Measurements from ENCODE around the gene MIER2.
A peak's percentile ranks its signal among the peaks of the same experiment; 100 is the strongest.

MIER2 gene

GRCh38 chr19:377801-378581 lies 33.4 kb upstream of the MIER2 start:
- no peak for DNase-seq (ENCODE audit: low read depth)

DNA sequence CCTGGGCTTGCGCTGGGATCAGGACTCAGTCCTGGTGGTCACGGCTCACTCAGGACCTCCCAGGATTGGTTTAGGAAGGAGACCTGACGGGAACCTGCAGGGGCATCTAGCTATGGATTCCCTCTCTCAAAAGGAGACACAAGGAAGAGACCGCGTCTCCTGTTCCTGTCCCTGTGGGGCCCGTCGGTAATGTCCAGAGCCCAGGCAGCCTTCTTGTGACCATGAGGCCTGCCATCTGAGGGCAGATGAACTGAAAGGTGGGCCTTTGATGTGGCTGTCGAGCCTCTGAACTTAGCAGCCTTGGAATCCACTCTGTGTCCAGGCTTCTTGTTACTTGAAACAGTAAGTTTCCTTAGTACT lies 31.5 kb upstream of the MIER2 start:
- no peak for DNase-seq (ENCODE audit: low read depth)

DNA sequence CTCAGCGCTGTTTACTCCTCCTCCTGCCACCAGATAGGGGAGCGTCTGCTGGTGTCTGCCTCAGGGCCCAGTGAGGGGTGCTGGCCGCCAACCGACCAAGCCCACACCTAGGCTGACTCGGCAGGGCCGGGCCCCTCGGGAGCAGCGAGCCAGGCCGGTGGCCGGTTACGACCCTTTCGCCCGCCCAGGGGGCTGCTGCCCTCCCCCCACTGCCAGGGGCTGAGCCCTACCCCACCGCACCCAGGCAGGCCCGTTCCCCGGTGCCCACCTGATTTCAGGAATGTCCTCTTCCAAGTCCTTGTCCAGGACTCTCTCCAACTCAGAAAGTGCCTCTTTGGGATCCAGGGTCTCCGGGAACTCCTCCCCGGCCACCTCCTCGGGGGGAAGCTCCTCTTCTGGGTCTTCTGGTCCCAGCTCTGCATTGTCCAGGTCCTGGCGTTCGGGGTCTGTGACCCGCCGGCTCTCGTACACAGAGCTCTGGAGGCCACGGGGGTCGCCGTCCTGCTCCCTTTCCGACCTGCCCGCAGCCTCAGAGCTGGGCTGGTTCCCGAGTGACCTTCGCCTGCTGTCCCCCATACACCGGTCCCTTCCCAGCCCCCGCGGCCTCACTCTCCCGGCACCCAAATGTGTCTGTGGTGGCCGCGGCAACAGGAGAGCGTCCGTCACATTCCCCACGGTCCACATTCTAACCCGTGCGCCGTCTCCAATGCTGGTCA lies 31.0 kb upstream of the MIER2 start:
- no peak for DNase-seq (ENCODE audit: low read depth)

DNA sequence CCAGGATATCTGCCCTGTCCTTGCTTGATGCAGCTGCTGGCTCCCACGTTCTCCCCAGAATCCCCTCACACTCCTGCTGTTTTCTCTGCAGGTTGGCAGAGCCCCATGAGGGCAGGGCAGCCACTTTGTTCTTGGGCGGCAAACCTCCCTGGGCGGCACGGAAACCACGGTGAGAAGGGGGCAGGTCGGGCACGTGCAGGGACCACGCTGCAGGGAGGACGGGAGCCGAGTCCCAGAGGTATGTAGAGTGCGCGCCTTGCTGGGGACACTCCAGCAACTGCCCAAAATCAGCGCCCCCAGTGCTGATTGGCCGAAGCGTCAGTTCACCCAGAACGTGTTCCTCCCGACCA lies 30.3 kb upstream of the MIER2 start:
- no peak for DNase-seq (ENCODE audit: low read depth)

DNA sequence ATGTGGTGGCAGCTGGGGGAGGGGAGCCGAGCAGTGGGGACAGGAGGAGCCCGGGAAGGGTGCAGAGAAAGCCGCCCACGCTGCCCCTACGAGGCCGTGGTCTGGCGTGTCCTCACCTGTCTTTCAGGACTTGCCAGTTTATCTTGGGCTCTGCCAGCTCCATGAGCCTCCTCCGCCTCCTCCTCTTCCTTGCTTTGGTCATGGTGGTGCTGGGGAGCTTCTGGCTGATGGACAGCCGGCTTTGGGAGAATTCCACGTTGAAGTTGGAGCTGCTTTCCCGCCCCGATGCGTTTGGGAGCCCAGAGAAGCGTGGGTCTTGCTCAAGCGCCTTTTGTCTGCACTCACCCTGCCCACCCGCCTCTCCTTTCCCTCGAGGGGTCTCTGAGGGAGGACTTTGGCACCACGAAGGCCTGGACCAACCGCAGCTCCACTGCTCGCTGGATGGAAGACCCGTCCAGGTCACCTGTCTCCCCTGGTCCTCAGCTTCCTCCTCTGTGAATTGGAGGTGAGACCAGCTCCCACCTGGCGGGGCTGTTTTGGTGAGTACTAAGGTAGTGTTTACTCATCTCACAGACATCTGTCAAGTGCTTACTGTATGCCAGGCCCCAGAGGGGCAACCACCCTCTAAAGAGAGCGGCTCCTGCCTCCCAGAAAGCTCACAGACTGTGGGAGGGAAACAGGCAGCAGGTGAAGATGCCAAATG lies 29.7 kb upstream of the MIER2 start:
- DNase-seq (ENCODE audit: low read depth) = no peak

GRCh38 chr19:373391-374182 lies 29.0 kb upstream of the MIER2 start:
- no peak for DNase-seq (ENCODE audit: low read depth)

DNA sequence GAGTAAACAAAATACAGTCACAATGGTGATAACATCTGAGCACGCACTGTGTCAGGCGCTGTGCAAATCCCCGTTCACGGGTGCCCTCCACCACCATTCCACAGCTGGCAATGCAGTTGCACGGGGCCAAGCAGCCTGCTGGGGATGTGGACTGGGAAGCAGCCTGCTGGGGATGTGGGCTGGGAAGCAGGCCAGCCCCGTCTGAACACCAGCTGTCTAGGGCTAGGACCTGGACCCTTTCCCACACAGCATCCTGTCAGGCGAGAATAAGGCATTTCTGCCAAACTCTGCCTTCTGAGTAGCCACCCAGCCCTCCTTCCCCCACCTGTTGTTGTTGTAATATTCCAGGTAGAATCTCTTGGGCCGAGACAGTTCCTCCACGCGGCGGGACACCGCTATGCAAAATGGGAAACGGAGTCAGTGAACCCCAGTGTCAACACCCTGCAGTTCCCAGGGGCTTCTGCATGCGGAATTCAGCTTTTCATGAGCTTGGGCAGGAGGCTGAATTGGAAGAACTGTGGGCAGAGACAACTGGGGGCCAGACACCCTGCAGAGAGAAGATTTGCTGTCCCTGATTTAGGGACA lies 27.8 kb upstream of the MIER2 start:
- DNase-seq (ENCODE audit: low read depth) = peak; percentile 81

DNA sequence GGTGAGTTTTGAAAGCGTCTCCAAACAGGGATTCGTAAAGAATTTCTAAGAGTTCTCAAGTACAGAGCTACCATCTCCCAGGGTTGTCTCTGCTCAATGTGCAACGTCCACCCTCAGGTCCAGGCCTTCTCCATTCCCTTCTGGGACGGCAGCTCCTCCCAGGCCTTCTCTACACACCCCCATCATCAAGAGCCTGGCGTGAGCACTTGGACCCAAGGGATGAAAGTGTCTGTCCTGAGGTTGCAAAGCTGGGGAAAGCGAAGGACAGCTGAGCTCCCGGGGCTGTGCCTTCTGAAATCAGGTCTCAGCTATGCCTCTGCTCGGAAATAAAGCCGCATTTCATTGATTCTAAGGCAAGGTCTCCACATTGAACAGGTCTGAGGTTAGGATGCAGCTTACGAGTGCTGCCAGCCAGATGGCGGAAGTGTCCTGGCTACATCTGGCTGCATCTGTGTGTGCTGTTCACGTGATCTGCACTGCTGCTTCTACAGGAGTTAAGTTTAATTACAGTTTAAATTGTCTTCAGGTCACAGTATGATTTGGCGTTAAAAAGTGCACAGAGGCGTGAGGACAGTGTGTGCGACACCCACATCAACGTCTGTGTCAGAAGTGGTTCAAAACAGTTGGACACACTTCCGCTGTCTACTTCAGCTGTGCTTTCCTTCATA lies 27.0 kb upstream of the MIER2 start:
- no peak for DNase-seq (ENCODE audit: low read depth)

DNA sequence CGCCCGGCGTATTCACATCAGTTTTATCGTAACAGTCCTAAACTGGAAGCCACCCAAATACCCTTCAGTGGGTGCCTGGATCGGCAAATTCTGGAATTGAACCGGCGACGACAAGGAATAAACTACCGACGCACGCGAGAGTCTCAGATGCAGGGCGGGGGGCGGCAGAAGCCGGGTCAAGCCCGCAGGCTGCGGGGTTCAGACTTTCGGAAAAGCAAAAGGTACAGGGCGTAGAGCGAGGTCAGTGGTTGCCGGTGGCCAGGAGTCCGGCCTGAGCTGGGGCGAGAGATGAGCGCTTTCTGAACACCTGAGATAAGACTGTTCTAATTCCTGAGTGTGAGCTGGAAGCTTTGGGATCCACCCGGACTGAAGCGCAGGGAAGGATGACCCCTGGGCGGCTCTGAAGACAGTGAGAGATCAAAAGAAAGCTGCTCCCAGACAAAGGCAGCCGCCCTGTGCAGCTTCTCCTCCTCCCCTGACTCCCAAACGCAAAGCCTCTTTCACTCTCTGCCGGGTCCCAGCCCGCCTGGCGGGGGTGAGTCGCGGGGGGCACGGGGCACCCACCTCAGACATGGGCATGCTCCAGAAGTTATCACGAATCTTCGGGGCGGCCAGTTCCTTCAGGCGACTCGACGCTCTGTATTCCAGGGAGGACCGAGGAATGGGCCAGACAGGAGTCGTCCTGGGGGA lies 26.2 kb upstream of the MIER2 start:
- no peak for DNase-seq (ENCODE audit: low read depth)

DNA sequence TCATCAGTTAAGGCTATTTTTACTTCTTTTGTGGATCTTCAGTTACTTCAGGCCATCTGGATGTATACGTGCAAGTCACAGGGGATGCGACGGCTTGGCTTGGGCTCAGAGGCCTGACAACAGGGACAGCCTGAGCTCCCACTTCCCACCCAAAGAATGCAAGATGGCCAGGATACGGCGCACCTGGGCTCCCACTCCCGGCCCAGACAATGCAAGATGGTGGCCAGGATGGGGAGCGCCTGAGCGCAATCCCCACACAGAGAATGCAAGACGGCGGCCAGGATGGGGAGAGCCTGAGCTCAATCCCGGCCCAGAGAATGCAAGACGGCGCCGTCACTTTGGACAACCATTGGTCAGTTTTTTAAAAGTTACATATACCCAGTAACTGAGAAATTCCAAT lies 25.3 kb upstream of the MIER2 start:
- no peak for DNase-seq (ENCODE audit: low read depth)

DNA sequence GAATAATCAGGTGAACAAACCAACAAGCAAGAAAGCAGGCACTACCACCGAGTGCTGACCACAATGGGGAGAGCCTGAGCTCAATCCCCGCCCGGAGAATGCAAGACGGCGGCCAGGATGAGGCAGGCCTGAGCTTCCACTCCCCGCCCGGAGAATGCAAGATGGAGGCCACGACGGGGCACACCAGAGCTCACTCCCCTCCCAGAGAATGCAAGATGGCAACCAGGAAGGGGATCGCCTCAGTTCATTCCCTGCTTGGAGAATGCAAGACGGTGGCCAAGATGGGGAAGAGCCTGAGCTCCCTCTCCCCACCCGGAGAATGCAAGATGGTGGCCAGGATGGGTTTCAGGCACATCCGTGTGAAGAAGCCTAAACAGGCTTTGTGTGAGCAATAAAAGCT lies 24.7 kb upstream of the MIER2 start:
- no peak for DNase-seq (ENCODE audit: low read depth)

- no peak for DNase-seq (ENCODE audit: low read depth)
Measured at GRCh38 chr19:368630-369024, 24.0 kb upstream of the MIER2 start.

DNA sequence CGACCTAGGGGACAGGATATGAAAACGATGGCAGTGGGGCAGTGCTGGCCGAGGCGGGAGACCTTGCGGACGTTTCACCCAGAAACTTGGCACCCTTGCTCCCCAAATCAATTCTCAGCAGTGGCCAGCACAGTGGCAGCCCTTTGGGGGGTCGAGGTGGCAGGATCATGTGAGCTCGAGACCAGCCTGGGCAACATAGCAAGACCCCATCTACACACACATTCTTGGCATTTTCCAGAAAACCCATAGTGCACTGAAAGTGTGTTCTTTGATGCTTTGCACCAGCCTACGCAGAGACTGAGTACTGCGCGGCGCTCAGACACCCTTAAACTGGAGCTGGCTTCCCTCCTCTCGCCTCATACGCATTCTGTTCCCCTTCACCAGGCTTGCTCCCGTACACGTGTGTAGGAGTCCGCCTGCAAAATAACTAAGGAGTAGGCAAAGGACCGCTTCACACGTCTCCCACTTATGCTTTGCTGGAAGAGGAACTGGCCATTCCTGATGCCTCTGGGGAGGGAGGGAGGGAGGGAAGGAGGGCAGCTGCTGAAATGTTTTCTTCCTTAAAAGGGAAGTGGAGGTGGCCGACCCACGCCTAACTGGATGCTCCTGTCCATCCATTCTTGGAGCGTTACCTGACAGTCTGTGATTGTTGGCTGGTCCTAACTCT lies 23.5 kb upstream of the MIER2 start:
- DNase-seq (ENCODE audit: low read depth) = no peak

DNA sequence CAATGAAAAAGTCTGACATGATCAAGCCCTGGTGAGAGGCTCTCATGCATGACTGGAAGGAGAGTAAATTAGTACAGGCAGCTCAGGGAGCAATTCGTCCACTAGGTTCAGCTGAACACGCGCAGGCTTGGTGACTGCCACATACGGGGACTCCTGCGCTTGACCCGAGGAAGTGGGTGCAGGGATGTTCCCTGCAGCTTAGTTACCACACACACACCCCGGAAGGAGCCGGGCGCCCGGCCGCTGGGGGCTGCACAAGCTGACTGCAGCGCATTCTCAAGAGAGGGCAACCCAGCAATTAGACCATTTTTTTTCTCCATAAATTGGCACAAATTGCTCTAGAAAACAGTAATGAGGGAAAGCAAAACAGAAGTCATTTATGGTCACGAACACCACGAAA lies 23.0 kb upstream of the MIER2 start:
- no peak for DNase-seq (ENCODE audit: low read depth)

DNA sequence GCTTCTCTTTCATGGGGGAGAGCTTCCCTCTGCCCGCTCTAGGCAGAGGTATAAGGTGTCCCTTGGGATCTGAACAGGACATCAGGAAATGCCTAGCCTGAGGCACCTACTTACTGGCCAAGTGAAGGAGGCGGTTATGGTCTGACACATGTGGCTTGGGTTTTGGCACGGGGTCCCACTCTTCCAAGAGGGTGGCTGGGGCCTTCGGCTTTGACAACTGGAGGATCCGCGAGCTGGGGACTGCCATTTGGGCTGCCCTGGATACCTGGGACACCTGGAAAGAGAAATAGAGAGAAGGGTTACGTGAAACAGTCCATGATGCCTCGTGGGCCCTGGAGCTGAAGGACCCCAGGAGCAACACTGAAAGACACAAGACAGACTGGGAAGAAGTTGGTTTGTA lies 22.4 kb upstream of the MIER2 start:
- DNase-seq (ENCODE audit: low read depth) = no peak

- DNase-seq (ENCODE audit: low read depth) = no peak
Measured at GRCh38 chr19:366205-366783, 21.7 kb upstream of the MIER2 start.

GRCh38 chr19:364496-365287 lies 20.1 kb upstream of the MIER2 start:
- DNase-seq (ENCODE audit: low read depth) = no peak

GRCh38 chr19:362683-363082 lies 18.1 kb upstream of the MIER2 start:
- no peak for DNase-seq (ENCODE audit: low read depth)

- DNase-seq (ENCODE audit: low read depth) = no peak
Measured at GRCh38 chr19:362154-362553, 17.6 kb upstream of the MIER2 start.

GRCh38 chr19:359653-359925 lies 15.0 kb upstream of the MIER2 start:
- DNase-seq (ENCODE audit: low read depth) = no peak

Data from fibroblast of gingiva (primary cell).